Measurements from ENCODE around the gene BRDT.

BRDT gene

GRCh38 chr1:91916046-91916445, 33.2 kb upstream of the BRDT start:
- Histone ChIP-seq H3K4me1 (ENCODE audit: low read length) (no peaks in the 10 kb centered on the region), H3K4me2 (ENCODE audit: low read length) (no peak overlapping the region), H3K9me3 (ENCODE audit: insufficient read depth, low read length) (no peaks in the 10 kb centered on the region), H3K9ac (ENCODE audit: low read length) (no peak overlapping the region), H3K4me3 (ENCODE audit: low read length) (no peak overlapping the region), H3K36me3 (replicated peaks; ENCODE audit: low read depth, low read length) (no peaks in the 10 kb centered on the region), H3K27me3 (ENCODE audit: low read depth, low read length) (no peaks in the 10 kb centered on the region), H3K27ac (ENCODE audit: low read length) (no peak overlapping the region), H4K20me1 (ENCODE audit: insufficient read depth, low read length) (no peaks in the 10 kb centered on the region), H3K79me2 (ENCODE audit: low read length) (no peaks in the 10 kb centered on the region), H2AFZ (ENCODE audit: low read depth, low read length) (no peak overlapping the region)
- TF ChIP-seq, protein P1, sequence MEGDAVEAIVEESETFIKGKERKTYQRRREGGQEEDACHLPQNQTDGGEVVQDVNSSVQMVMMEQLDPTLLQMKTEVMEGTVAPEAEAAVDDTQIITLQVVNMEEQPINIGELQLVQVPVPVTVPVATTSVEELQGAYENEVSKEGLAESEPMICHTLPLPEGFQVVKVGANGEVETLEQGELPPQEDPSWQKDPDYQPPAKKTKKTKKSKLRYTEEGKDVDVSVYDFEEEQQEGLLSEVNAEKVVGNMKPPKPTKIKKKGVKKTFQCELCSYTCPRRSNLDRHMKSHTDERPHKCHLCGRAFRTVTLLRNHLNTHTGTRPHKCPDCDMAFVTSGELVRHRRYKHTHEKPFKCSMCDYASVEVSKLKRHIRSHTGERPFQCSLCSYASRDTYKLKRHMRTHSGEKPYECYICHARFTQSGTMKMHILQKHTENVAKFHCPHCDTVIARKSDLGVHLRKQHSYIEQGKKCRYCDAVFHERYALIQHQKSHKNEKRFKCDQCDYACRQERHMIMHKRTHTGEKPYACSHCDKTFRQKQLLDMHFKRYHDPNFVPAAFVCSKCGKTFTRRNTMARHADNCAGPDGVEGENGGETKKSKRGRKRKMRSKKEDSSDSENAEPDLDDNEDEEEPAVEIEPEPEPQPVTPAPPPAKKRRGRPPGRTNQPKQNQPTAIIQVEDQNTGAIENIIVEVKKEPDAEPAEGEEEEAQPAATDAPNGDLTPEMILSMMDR (IDR thresholded peaks at IDR 0.05; ENCODE audit: low read depth, low read length) = no peak
- no peak for TF ChIP-seq EZH2phosphoT487 (IDR thresholded peaks at IDR 0.05; ENCODE audit: low read depth)

DNA sequence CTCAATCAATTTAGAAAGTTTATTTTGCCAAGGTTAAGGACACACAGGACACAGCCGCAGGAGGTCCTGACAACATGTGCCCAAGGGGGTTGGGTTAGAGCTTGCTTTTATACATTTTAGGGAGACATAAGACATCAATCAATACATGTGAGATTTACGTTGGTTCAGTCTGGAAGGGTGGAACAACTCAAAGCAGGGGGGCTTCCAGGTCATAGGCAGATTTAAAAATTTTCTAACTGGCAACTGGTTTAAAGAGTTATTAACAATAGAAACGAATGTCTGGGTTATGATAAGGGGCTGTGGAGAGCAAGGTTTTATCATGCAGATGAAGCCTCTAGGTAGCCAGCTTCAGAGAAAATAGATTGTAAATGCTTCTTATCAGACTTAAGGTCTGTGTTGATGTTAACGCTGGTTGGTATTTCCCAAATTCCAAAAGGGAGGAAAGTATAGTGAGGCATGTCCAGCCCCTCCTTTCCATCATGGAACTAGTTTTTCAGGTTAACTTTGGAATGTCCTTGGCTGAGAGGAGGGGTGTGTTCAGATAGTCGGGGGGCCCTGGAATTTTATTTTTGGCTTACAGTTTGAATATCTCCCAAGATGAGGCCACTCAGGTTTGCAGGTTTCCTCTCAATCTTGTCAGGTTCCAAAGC, 32.3 kb upstream of the BRDT start:
- Histone ChIP-seq H3K27ac (ENCODE audit: low read length) (no peak overlapping the region), H3K9ac (ENCODE audit: low read length) (no peak overlapping the region), H2AFZ (ENCODE audit: low read depth, low read length) (no peak overlapping the region), H3K4me1 (ENCODE audit: low read length) (no peaks in the 10 kb centered on the region), H3K79me2 (ENCODE audit: low read length) (no peaks in the 10 kb centered on the region), H3K27me3 (ENCODE audit: low read depth, low read length) (no peaks in the 10 kb centered on the region), H4K20me1 (ENCODE audit: insufficient read depth, low read length) (no peaks in the 10 kb centered on the region), H3K36me3 (replicated peaks; ENCODE audit: low read depth, low read length) (no peaks in the 10 kb centered on the region), H3K9me3 (ENCODE audit: insufficient read depth, low read length) (no peaks in the 10 kb centered on the region), H3K4me2 (ENCODE audit: low read length) (no peak overlapping the region), H3K4me3 (ENCODE audit: low read length) (no peak overlapping the region)
- TF ChIP-seq EZH2phosphoT487 (IDR thresholded peaks at IDR 0.05; ENCODE audit: low read depth) = no peak
- TF ChIP-seq, protein P1 (IDR thresholded peaks at IDR 0.05; ENCODE audit: low read depth, low read length) = no peak

DNA sequence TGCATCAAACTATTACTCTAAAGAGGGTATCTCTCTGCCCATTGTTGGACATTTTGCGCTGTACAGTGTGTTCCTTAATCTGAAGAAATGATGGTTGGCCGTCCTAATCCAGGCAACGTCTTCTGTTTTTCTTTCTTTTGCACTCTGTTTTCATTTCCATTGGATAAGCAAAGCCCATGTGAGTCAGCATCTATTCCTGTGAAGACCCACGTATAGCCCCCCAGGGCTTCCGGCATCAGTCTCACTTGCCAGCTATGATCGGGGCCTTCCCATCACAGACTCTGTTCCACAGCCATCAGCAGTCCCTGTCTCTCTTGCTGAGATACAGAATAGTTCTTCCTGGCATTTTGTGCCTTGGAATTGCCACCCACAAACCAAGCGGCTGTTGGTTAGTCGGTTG, 29.2 kb upstream of the BRDT start:
- Histone ChIP-seq H3K79me2 (ENCODE audit: low read length) (no peaks in the 10 kb centered on the region), H3K27ac (ENCODE audit: low read length) (no peak overlapping the region), H3K9me3 (ENCODE audit: insufficient read depth, low read length) (no peaks in the 10 kb centered on the region), H3K27me3 (ENCODE audit: low read depth, low read length) (no peaks in the 10 kb centered on the region), H3K4me2 (ENCODE audit: low read length) (no peak overlapping the region), H3K4me3 (ENCODE audit: low read length) (no peak overlapping the region), H3K36me3 (replicated peaks; ENCODE audit: low read depth, low read length) (no peaks in the 10 kb centered on the region), H3K4me1 (ENCODE audit: low read length) (no peaks in the 10 kb centered on the region), H3K9ac (ENCODE audit: low read length) (no peak overlapping the region), H2AFZ (ENCODE audit: low read depth, low read length) (no peak overlapping the region), H4K20me1 (ENCODE audit: insufficient read depth, low read length) (no peaks in the 10 kb centered on the region)
- TF ChIP-seq, protein P1 (IDR thresholded peaks at IDR 0.05; ENCODE audit: low read depth, low read length) = no peak
- TF ChIP-seq EZH2phosphoT487 (IDR thresholded peaks at IDR 0.05; ENCODE audit: low read depth) = no peak

DNA sequence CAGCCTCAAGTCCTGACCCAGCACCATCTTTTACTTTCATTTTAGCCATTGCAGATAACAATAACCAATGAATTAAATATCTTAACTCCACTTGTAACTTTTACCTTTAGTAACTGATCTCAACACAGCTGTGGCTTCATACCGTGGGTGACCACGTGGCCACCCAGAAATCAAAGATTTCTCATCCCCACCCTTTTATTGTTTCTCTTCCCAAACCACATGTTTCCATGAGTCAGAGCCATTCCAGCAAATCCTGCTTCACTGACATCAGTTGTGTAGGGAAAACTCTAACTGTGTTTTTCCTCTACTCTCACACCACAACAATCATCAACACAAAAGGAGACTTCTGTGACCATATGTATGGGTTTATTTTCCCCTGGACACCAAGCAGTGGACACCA, 25.1 kb upstream of the BRDT start:
- no peak overlapping the region for H3K9ac ChIP-seq (ENCODE audit: low read length)
- TF ChIP-seq EZH2phosphoT487 (IDR thresholded peaks at IDR 0.05; ENCODE audit: low read depth) = no peak
- TF ChIP-seq, protein P1 (IDR thresholded peaks at IDR 0.05; ENCODE audit: low read depth, low read length) = no peak
- no peak overlapping the region for H2AFZ ChIP-seq (ENCODE audit: low read depth, low read length)
- no peaks in the 10 kb centered on the region for H3K9me3 ChIP-seq (ENCODE audit: insufficient read depth, low read length)
- no peaks in the 10 kb centered on the region for H3K27me3 ChIP-seq (ENCODE audit: low read depth, low read length)
- no peaks in the 10 kb centered on the region for H4K20me1 ChIP-seq (ENCODE audit: insufficient read depth, low read length)
- H3K4me1 ChIP-seq (ENCODE audit: low read length) = no peaks in the 10 kb centered on the region
- H3K4me3 ChIP-seq (ENCODE audit: low read length) = no peak overlapping the region
- no peak overlapping the region for H3K4me2 ChIP-seq (ENCODE audit: low read length)
- no peaks in the 10 kb centered on the region for H3K79me2 ChIP-seq (ENCODE audit: low read length)
- H3K36me3 ChIP-seq (replicated peaks; ENCODE audit: low read depth, low read length) = no peaks in the 10 kb centered on the region
- H3K27ac ChIP-seq (ENCODE audit: low read length) = no peak overlapping the region
